ENCODE measurements around the gene OTOG.

Gene OTOG, protein sequence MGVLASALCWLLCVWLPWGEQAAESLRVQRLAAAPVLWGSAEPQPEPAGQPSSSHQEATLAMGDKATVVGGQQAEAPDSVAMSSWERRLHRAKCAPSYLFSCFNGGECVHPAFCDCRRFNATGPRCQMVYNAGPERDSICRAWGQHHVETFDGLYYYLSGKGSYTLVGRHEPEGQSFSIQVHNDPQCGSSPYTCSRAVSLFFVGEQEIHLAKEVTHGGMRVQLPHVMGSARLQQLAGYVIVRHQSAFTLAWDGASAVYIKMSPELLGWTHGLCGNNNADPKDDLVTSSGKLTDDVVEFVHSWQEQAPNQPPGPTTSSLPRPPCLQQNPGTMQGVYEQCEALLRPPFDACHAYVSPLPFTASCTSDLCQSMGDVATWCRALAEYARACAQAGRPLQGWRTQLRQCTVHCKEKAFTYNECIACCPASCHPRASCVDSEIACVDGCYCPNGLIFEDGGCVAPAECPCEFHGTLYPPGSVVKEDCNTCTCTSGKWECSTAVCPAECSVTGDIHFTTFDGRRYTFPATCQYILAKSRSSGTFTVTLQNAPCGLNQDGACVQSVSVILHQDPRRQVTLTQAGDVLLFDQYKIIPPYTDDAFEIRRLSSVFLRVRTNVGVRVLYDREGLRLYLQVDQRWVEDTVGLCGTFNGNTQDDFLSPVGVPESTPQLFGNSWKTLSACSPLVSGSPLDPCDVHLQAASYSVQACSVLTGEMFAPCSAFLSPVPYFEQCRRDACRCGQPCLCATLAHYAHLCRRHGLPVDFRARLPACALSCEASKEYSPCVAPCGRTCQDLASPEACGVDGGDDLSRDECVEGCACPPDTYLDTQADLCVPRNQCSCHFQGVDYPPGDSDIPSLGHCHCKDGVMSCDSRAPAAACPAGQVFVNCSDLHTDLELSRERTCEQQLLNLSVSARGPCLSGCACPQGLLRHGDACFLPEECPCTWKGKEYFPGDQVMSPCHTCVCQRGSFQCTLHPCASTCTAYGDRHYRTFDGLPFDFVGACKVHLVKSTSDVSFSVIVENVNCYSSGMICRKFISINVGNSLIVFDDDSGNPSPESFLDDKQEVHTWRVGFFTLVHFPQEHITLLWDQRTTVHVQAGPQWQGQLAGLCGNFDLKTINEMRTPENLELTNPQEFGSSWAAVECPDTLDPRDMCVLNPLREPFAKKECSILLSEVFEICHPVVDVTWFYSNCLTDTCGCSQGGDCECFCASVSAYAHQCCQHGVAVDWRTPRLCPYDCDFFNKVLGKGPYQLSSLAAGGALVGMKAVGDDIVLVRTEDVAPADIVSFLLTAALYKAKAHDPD (N-terminal part only)

DNA sequence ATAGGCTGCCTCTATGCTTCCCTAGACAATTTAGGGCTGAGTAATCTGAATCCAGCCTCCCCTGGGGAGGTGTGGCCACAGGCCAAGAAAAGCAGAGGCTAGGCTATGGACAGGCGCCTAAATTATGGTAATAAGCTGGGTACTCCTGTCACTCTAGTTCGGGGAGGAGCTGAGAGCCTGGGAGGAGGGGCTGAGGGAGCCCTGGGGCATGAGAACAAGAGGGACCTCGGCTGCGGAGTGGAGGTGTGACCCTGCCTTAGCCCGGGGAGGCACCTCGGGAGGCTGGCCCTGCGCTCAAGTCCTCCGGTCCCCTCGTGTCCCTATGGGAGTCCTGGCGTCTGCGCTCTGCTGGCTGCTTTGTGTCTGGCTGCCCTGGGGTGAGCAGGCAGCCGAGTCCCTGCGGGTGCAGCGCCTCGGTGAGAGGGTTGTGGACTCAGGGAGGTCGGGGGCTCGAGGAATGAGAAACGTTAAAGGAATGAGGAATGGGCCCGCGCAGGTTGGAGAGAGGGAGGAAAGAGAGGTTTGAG, at the start of gene OTOG:
OTOG (plus strand) TSS at position 209 of the 527 bp plus-strand sequence; CDS start at position 323, 114 bp downstream.
- in situ Hi-C loops (cut with MboI; ENCODE audit: low sequenced_read_pairs): no loop called here

DNA sequence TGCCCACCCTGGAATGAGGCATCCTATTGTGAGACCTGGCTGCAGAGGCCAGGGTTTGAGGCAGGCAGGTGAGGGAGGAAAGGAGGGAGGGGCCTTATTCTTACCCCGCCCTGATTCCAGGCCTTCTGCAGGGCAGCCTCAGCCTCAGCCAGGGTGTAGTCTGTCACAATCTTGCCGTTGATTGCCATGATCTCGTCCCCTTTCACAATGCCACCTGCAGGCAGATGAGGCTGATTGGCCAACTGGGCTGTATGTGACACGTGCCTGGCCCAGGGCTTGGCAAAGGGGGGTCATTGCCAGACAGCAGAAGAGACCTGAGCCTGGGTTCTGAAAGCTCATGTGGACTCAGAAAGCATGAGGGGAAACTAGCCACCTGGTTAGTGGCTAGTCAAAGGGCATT, 49.0 kb upstream of the OTOG start:
- in situ Hi-C loops (cut with MboI; ENCODE audit: low sequenced_read_pairs): no loop called here

DNA sequence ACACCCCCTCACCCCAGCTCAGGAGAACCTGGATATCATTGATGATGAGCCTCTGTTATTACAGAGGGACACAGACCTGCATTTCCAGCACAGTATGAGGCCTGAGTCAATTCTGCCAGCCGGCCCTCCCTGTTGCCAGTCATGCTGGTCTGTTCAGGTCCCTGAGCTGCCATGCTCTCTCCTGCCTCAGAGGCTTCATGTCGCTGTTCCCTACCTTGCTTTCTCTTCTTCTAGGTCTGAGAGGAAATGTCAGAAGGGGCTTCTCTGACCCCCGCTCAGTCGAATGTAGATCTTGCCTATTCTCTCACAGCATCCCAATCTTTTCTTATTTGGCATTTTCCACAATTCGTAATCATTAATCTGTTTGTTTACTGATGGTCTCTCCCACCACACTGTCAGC, 48.6 kb upstream of the OTOG start:
- in situ Hi-C loops (cut with MboI; ENCODE audit: low sequenced_read_pairs): no loop called here

DNA sequence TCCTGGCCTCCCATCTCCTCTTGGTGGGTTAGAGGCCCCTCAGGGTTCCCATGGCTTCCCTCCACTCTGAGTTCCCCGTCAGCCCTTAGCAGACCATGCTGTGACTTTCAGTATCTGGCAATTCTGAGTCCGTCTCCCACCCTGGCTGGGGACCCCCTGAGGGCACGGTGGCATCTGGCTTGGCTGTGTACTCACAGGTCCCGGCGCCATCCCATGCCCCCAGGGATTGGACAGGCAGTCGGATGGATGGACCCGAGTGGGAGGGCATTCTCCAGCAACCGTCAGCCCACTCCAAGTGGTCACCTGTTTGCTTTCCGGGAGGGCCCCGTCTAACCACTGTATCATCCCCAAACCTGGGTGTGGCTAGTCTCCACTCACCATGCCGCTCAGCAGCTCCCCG, 46.4 kb upstream of the OTOG start:
- in situ Hi-C loops (cut with MboI; ENCODE audit: low sequenced_read_pairs): loop anchor here (25.0 kb wide), 2 partner anchors 113 to 263 kb away; partner anchors contain the start of gene KCNJ11

DNA sequence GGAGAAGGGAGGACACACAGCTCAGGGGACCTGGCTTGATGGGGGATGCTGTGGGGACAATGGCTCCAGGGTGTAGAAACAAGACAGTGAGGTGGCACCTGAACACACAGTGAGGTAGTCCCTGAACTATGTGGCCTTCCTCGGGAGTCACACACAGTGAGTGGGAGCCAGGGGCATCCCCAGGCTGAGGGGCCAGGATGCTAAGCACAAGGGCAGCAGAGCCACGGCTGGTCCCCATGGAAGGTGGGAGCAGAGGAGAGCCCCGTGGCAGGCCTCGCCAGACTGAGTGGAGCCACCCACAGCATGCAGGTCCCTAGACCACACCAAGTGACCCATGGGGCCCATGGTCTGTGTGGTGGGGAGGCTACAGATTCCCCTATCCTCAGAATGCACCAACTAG, 44.4 kb upstream of the OTOG start:
- in situ Hi-C loops (cut with MboI; ENCODE audit: low sequenced_read_pairs): loop anchor here (25.0 kb wide), 2 partner anchors 115 to 265 kb away; partner anchors contain the start of gene KCNJ11

DNA sequence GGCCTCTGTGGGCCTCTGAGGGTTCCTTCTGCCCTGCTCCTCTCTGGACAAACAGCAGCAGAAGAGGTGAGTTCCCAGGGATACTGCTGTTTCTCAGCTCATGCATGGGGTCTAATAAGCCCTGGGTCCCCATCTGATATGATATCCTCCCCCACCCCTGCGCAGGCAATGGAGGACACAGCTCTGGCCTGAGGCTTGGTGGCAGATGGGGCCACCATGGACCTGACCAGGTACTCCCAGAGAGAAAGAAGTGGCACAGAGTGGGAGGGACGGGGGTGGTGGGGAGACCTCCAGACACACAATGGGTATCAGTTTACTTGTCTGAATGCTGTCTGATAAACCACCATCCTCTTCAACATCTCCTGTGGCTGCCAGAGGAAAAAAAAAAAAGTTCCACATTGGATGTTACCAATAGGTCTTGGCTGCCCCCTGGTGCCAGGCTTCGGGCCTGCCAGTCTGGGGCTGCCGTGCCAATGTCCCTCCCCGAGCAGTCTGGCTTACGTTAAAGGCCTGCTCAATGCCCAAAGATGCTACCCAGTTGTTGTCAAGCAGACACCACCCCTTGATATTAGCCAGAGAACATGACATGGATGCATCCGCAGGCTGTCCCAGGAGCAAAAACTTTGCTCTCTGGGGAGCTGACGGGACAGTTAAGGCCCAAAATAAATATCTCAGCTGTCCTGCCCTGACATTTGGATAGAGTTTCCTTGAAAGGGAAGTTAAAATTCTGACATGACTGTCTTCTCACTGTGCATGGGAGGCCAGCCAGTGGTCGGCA, 42.5 kb upstream of the OTOG start:
- in situ Hi-C loops (cut with MboI; ENCODE audit: low sequenced_read_pairs): loop anchor here (25.0 kb wide), 2 partner anchors 117 to 267 kb away; partner anchors contain the start of gene KCNJ11

DNA sequence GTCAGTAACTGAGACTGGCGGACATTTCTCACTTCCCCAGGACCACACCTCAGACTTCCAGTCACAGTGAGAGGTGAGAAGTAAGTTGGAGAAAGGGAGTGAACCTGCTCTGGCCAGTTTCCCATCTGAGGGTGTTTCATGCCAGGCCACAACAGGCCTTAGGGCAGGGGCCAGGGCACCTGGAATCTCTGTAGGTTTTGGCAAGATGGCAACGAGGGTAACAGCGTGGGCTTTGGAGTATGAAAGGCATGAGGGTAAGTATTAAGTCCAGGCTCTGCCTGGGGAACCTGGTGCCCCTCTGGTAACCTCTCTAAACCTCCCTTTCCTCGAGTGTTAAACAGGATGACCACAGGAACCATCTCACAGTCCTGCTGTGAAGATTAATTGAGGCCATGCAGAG, 41.9 kb upstream of the OTOG start:
- in situ Hi-C loops (cut with MboI; ENCODE audit: low sequenced_read_pairs): loop anchor here (25.0 kb wide), 2 partner anchors 118 to 268 kb away; partner anchors contain the start of gene KCNJ11

DNA sequence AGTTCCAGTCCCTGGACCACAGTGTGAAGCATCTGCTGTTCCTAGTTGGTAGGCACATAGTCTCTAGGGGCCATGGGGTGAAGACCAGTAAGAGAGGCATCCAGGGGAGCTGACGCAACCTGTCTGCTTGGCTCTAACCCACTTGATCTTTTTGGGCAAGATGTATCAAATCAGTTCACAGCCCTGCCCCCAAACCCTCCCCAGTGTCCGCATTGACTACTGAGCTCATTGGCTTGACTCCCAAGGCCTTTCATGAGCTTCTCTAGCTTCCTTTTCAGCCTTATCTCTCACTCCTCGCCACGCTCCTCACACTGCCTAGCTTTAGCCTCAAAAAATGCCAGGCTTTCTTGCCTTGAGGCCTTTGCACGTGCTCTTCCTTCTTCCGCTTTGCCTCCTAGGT, 40.7 kb upstream of the OTOG start:
- in situ Hi-C loops (cut with MboI; ENCODE audit: low sequenced_read_pairs): loop anchor here (25.0 kb wide), 2 partner anchors 119 to 269 kb away; partner anchors contain the start of gene KCNJ11

DNA sequence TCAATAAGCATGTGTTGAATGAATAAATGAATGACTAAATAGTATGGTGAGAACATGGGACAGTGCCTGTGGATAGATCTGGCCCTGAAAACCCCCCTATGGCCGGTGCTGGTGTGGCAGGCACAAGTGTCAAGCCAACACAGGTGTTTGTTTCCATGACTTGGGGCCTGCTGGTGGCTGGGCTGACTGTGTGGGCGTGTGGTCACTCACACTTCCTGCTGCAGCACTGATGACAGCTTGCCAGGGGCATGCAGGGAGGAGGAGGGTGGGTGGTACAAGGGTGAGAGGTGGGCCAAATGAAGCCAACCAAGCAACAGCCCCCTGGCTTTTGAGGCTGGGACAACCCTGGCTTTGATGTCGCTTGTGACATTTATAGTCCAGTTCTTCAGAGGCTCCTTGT, 40.1 kb upstream of the OTOG start:
- in situ Hi-C loops (cut with MboI; ENCODE audit: low sequenced_read_pairs): loop anchor here (25.0 kb wide), 2 partner anchors 120 to 270 kb away; partner anchors contain the start of gene KCNJ11

DNA sequence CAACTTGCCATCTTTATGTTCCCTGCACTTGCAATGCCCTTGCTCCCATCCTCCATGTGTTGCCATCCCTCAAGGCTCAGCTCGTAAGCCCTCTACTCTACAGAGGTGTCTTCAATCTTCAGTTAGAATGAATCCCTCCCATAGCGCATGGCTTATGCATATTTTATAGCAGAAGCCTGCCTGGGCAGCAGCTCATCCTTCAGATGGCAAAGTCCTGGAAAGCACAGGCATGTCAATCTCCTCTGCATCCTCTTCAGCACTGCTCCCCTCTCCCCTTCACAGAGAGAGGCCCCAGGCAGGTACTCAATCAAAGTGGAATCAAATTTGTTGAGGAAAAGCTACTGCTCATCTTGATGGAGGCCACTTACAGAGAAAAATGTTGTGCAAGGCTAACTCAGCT, 39.3 kb upstream of the OTOG start:
- in situ Hi-C loops (cut with MboI; ENCODE audit: low sequenced_read_pairs): loop anchor here (25.0 kb wide), 2 partner anchors 120 to 270 kb away; partner anchors contain the start of gene KCNJ11

DNA sequence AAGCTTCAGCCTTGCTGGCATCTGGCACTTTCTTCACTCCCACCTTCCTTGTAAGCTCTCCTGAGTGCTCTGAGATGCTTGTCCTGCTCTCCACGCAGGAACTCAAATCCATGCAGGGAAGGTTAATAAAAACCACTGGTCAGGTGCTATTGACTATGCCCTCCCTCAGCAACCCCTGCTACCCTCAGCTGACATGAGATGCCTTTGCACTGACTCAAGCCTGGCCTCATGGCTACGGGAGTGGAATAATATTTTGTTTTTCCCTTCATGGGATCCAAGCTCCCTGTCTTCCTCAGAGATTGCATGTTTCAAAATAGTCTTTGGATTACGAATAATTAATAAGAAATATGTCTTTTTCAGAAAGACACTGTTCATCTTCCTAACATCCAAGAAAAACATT, 38.8 kb upstream of the OTOG start:
- in situ Hi-C loops (cut with MboI; ENCODE audit: low sequenced_read_pairs): loop anchor here (25.0 kb wide), 2 partner anchors 121 to 271 kb away; partner anchors contain the start of gene KCNJ11

DNA sequence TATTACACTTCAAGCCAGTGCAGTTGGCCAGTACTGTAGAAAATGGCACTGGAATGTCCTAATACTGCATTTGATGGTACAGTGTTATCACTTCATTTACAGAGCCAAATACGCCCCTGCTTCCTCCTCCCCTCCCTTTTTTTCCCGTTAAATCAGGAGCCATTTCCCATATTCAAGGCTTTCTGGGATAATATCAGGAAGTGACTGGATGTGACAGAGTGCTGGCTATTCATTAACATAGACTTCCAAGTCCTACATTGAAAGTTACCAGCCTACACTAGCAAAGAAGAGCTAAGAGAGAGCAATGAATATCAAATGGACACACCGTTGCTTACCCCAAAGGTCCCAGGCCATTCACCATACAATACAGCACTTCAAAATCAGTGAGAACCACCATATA, 38.3 kb upstream of the OTOG start:
- in situ Hi-C loops (cut with MboI; ENCODE audit: low sequenced_read_pairs): loop anchor here (25.0 kb wide), 2 partner anchors 121 to 271 kb away; partner anchors contain the start of gene KCNJ11

DNA sequence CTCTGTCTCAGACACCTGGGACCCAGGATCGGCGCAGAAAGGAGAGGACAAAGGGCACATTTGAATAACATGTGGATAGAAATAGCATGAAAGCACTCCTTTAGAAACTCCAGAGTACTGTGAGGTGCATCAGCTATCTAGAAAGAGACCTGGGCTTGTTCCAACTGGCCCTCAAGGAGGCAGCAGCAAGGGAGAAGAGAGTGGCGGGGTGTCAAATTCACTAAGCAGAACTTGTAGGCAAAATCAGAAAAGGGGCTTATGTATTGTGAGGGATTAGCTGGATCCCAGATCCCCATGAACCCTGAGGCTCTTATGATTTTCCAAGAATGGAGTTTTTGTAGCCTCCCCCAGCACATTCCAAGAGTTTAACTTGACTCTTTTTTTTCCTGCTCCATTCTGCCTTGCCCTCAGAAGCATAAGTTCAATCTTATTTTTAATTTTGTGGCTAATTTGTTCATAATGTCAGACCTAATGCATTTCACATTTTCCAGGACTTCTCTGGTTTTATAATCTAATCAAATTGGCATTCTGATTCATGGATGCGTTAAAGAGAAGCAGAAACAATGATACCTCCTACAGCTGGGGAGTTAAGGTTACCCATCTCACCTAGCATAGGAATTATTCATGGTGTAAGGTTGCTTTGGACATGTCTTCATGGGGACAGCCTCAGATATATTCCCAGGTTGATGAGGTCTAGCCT, 36.4 kb upstream of the OTOG start:
- in situ Hi-C loops (cut with MboI; ENCODE audit: low sequenced_read_pairs): loop anchor here (25.0 kb wide), 2 partner anchors 123 to 273 kb away; partner anchors contain the start of gene KCNJ11

DNA sequence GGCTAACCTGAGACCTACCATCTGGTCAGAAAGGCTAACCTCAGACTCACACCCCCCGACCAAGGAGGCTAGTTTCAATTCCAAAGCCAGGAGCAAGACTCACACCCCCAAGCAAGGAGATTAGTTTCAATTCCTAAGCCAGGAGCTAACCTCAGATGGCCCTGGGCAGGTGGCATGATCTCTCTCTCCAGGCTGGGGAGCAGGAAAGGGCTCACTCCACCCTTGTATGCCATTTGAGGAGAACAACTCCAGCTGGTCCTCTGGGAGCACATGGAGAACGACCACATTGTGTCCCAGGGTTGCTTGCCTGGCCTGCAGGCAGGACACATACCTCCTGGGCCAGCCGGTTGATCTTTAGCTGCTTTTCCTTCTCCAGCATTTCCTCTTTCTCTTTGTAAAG, 35.5 kb upstream of the OTOG start:
- in situ Hi-C loops (cut with MboI; ENCODE audit: low sequenced_read_pairs): loop anchor here (25.0 kb wide), 2 partner anchors 124 to 274 kb away; partner anchors contain the start of gene KCNJ11

DNA sequence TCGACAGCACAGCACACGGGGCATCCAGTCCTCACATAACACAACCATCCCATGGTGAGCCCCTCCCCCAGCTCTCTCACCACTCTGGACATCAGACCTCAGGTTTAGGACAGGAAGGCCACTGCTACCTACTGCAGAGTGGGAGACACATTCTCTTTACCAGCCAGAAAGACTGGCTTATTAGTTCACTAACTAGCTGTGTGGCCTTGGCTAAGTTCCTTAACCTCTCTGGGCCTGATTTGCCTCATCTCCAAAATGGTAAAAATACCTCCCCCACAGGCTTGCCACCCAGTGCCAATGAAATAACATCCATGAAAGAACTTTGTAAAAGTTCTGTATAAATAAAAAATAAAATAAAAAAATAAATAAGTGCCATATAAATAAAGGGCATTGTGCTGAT, 35.0 kb upstream of the OTOG start:
- in situ Hi-C loops (cut with MboI; ENCODE audit: low sequenced_read_pairs): loop anchor here (25.0 kb wide), 2 partner anchors 125 to 275 kb away; partner anchors contain the start of gene KCNJ11

DNA sequence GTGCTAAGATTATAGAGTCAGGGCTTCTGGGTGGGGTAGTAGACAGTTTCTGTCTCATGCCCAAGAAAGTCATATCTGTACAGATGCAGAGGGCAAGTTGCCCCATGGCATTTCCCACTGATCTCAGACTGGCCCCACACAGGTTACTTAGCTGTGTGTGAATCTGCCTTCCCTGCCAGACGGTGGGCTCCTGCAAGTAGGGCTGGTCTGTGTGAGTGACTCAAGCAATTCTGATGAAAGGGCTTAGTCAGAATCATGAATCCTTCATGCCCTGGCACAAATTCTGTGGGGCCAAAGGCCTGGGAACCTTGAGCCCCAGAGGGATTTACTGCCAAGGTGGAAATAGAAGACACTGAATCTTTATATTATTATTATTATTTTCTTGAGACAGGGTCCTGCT, 33.2 kb upstream of the OTOG start:
- in situ Hi-C loops (cut with MboI; ENCODE audit: low sequenced_read_pairs): loop anchor here (25.0 kb wide), 2 partner anchors 127 to 277 kb away; partner anchors contain the start of gene KCNJ11

DNA sequence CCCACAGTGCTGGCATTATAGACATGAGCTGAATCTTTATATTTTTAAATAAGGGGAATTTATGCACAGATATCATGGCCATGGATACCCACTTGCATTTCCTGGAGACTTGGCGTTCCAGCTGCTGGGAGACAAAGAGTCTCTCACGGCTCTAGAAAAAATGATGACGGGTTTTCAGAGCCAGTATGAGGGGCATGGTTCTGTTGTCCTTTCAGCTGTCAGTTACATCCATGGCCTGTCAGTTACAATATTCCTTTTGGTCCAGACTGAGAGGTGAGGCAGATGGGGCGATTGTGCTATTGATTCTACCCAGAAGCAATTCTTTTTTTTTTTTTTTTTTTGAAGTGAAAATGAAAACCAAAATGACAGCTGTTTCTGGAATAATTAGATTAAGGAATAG, 32.6 kb upstream of the OTOG start:
- in situ Hi-C loops (cut with MboI; ENCODE audit: low sequenced_read_pairs): loop anchor here (25.0 kb wide), 2 partner anchors 127 to 277 kb away; partner anchors contain the start of gene KCNJ11
